ENCODE data around the gene MPG.
A peak's percentile ranks its signal among the peaks of the same experiment; 100 is the strongest.
"Not testable (repeated sequence)": the region's sequence is repeated elsewhere in the genome, so short reads cannot be mapped to it uniquely, and the experiment has no call there.

Gene MPG

DNA sequence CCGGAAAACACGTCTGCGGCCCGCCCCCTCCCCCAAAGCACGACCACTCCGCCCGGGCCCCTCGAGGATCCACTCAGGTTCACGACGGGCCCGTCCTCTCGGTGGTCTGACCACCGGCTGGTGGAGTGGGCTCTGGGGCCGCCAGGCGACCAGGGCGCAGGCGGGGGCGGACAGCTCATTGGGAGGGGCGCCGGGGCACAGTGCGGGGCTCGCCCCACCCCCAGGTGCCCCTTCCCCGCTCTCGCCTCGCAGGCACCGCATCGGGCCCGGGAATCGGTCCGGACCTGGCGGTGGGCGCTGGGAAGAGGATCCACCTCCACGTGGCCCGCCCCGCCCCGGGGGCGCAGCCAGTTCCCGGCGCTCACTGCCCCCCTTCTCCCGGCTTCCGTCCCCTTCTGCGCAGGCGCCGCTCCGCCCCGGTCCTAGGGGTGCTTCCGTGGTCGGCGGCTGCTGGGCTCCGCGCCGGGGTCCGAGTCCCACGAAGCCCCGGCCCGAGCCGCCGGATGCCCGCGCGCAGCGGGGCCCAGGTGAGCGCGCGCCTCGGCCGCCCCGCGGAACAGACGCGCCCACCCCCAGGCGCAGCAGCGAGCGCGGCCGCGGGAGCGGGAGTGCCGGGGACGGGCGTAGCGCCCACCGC is at the start of gene MPG:
MPG (plus strand) TSS at position 419 of the 637 bp plus-strand sequence; CDS start at position 504, 85 bp downstream.
- DNase-seq (ENCODE audit: extremely low read depth, low read depth), result no peak
- H3K4me3 ChIP-seq (replicated peaks; ENCODE audit: low read depth, low read length), result peak within 1 kb of the TSS; percentile 79
- no peak for TF ChIP-seq CTCF (IDR thresholded peaks at IDR 0.05; ENCODE audit: low read depth, low read length, missing control alignments)

DNA sequence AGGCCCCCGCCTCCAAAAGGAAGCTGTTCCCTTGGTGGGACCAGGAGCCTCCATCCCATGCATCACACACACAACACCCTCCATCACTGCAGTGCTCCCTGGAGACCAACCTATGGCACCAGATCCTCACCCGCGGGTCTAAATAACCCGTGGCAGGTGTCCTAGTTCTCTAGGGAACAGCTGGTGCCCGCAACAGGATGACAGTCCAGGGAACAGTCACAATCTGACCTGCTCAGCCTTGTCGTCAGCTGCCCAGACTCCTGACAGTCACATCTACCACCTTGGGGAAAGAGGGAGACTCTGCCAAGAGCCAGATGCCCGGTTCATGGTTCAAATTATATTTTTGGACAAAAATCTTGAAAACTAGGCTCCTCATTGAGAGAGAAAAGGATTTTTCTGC is 47.4 kb upstream of the MPG start:
- not testable (repeated sequence) for DNase-seq (ENCODE audit: extremely low read depth, low read depth); H3K4me3 ChIP-seq (replicated peaks; ENCODE audit: low read depth, low read length)

- not testable (repeated sequence) for DNase-seq (ENCODE audit: extremely low read depth, low read depth); H3K4me3 ChIP-seq (replicated peaks; ENCODE audit: low read depth, low read length)
These were observed 44.7 kb upstream of the MPG start for GRCh38 chr16:33154-33876.

- no peak for DNase-seq (ENCODE audit: extremely low read depth, low read depth)
- no peak for TF ChIP-seq CTCF (IDR thresholded peaks at IDR 0.05; ENCODE audit: low read depth, low read length, missing control alignments)
- H3K4me3 ChIP-seq (replicated peaks; ENCODE audit: low read depth, low read length), result no peak overlapping the region
These were observed 44.0 kb upstream of the MPG start for GRCh38 chr16:33877-34647.

DNA sequence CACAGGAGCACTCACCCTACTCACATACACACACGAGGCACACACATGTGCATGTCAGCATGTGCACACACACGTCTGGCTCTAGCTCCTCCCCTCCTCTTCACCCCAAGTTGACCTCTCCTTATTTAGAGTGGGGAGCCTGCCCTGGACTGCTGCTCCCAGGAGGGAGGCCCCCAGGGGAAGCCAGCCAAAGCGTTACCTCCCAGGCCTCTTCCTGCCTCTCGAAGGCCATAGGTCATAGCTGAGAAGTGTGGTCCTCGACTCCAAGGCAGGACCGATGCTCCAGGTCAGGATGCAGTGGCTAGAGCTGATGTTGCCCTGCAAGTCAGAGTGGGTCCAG is 43.4 kb upstream of the MPG start:
- no peak for DNase-seq (ENCODE audit: extremely low read depth, low read depth)
- no peak for TF ChIP-seq CTCF (IDR thresholded peaks at IDR 0.05; ENCODE audit: low read depth, low read length, missing control alignments)
- H3K4me3 ChIP-seq (replicated peaks; ENCODE audit: low read depth, low read length), result no peak overlapping the region

- no peak for DNase-seq (ENCODE audit: extremely low read depth, low read depth)
- TF ChIP-seq CTCF (IDR thresholded peaks at IDR 0.05; ENCODE audit: low read depth, low read length, missing control alignments), result no peak
- no peak overlapping the region for H3K4me3 ChIP-seq (replicated peaks; ENCODE audit: low read depth, low read length)
These were observed 42.9 kb upstream of the MPG start for GRCh38 chr16:35011-35677.

DNA sequence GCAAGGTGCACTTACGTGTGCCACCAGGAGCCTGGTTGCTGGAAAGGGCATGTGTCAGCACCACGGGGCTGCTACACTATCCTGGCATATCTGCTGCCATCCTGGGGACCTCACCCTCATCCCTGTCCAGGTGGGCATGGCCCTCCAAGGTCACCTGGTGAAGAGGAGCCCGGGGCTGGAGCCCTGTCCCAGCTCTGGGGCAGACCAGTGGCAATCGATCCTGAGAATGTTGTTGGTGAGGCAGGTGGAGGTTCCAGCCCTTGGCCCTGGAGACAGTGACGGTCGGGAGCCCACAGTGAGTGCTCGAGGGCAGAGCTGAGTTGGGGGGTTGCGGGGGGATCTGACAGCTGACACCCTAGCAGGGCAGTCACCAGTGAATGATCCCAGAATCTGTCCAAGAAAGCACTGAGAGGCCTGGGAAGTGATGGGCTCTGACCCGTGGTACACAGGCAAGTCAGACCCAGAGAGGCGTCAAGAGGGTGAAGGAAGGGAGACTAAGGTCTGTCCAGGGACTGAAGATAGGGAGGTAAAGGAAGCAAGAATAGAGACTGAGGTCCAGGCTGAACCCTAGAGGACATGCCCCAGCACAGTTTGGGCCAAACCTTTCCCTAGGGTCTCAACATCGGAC is 42.2 kb upstream of the MPG start:
- no peak overlapping the region for H3K4me3 ChIP-seq (replicated peaks; ENCODE audit: low read depth, low read length)
- no peak for TF ChIP-seq CTCF (IDR thresholded peaks at IDR 0.05; ENCODE audit: low read depth, low read length, missing control alignments)

More for the DNA sequence above, 42.2 kb upstream of the MPG start:
- no peak for DNase-seq (ENCODE audit: extremely low read depth, low read depth)

Data from HFF-Myc (cell line).